PC-9 (cell line): Measurements from ENCODE around the gene TFRC. TPM values are rescaled to one million over a fixed set of nuclear protein-coding genes. Genes with fewer than 3 reads are reported as not detected.

Experiments used
- BruUV-seq: library from RNA; stranded (reverse); fragments of 400-500 nt; replicated peaks from 2 replicates; lab custom pipeline; 2021; lab: Mats Ljungman, UMichigan
- CTCF ChIA-PET: fragments of 300-600 bp; sonication (Branson Sonifier 250); formaldehyde crosslinking; loops from one replicate; lab custom pipeline; 2022; ENCODE audit warnings: antibody characterized with exemption; lab: Charles Lee
- POLR2A ChIA-PET: fragments of 300-600 bp; sonication (Branson Sonifier 250); formaldehyde crosslinking; loops from one replicate; lab custom pipeline; 2022; ENCODE audit warnings: antibody characterized with exemption; ENCODE audit not compliant: unreplicated experiment; lab: Charles Lee
- DNase-seq, 2 experiments: peaks; one replicate each; pipeline versions ENCODE4 v3.0.0 to v3.0.0-alpha.2; 2015 to 2022; ENCODE audit warnings: mixed read lengths in 1 of 2
- H2AFZ ChIP-seq: fragments of 200-600 bp; sonication (generic); 2 replicates; pipeline ENCODE4 v1.8.1; 2017; ENCODE audit warnings: antibody characterized with exemption
- H3F3A ChIP-seq: fragments of 200-600 bp; sonication (generic); 2 replicates; pipeline ENCODE4 v1.8.1; 2017; ENCODE audit warnings: antibody characterized with exemption, mild to moderate bottlenecking, low read depth; ENCODE audit not compliant: insufficient read depth
- H3K27ac ChIP-seq: fragments of 200-600 bp; sonication (generic); 2 replicates; pipeline ENCODE4 v1.6.1; 2016; ENCODE audit warnings: mixed run types
- H3K27me3 ChIP-seq: fragments of 200-600 bp; sonication (generic); 2 replicates; pipeline ENCODE4 v1.6.1; 2016; ENCODE audit warnings: low read depth, mixed run types; ENCODE audit not compliant: insufficient read depth
- H3K36me3 ChIP-seq: fragments of 200-600 bp; sonication (generic); 2 replicates; pipeline ENCODE4 v1.6.1; 2016; ENCODE audit warnings: low read depth, mixed run types
- H3K4me1 ChIP-seq: fragments of 200-600 bp; sonication (generic); replicated peaks from 2 replicates; pipeline ENCODE4 v1.6.1; 2016; ENCODE audit warnings: mixed run types; ENCODE audit not compliant: insufficient read depth
- H3K4me2 ChIP-seq: fragments of 200-600 bp; sonication (generic); 2 replicates; pipeline ENCODE4 v1.6.1; 2017; ENCODE audit warnings: mixed run types
- H3K4me3 ChIP-seq: fragments of 200-600 bp; sonication (generic); 2 replicates; pipeline ENCODE4 v1.6.1; 2016; ENCODE audit warnings: mixed run types
- H3K79me2 ChIP-seq: fragments of 200-600 bp; sonication (generic); 2 replicates; pipeline ENCODE4 v1.6.1; 2017; ENCODE audit warnings: low read depth, mixed run types
- H3K9me2 ChIP-seq: fragments of 200-600 bp; sonication (generic); 2 replicates; pipeline ENCODE4 v1.8.1; 2017; ENCODE audit warnings: mild to moderate bottlenecking; ENCODE audit not compliant: insufficient read depth
- H3K9me3 ChIP-seq: fragments of 200-600 bp; sonication (generic); 2 replicates; pipeline ENCODE4 v1.8.1; 2016; ENCODE audit warnings: low read depth; ENCODE audit not compliant: insufficient read depth
- H4K20me1 ChIP-seq: fragments of 200-600 bp; sonication (generic); 2 replicates; pipeline ENCODE4 v1.8.1; 2017; ENCODE audit not compliant: insufficient read depth
- CTCF ChIP-seq: fragments of 200-600 bp; sonication (generic); conservative IDR thresholded peaks from 2 replicates; pipeline ENCODE4 v1.6.1; 2017; ENCODE audit warnings: mixed run types, antibody characterized with exemption, mild to moderate bottlenecking, moderate library complexity
- EZH2 ChIP-seq: fragments of 200-600 bp; sonication (generic); IDR thresholded peaks from 2 replicates; pipeline ENCODE4 v1.8.0; 2017; ENCODE audit warnings: antibody characterized with exemption, low read depth
- intact Hi-C: fragments of 100-400 bp; cut with micrococcal nuclease; formaldehyde crosslinking; loops from one replicate; pipeline ENCODE4 v1.10.0; 2022; ENCODE audit not compliant: unreplicated experiment
- total RNA-seq: library from RNA; stranded (reverse); gene quantifications from 2 replicates; pipeline ENCODE4 v1.2.3, GENCODE V29; 2021

The TFRC gene
- total RNA-seq, 1 experiment from 2014 or later: 195 TPM

GRCh38 chr3:196079682-196080081 is 2.2 kb downstream of the TFRC start:
- TF ChIP-seq EZH2 (no peak), CTCF (no peak)
- peaks cover 19% of the 10 kb centered on the region for H3K36me3 ChIP-seq
- no peaks in the 10 kb centered on the region for H3K9me2 ChIP-seq
- no peak overlapping the region for H3K27ac ChIP-seq
- DNase-seq: no peak
- no TSS peak for BruUV-seq
- H4K20me1 ChIP-seq: peaks cover 61% of the 10 kb centered on the region
- H3K4me2 ChIP-seq: peak overlapping the region; percentile 94
- H3K4me1 ChIP-seq: peaks cover 28% of the 10 kb centered on the region
- intact Hi-C loops: no loop called here
- ChIA-PET POLR2A (interaction anchor here (0.7 kb wide), 1 partner anchor 136 kb away, joined by 5 read pairs; the partner anchor contains the start of gene SLC51A), CTCF (interaction anchor here (0.6 to 0.8 kb wide), 4 partner anchors 14 to 700 kb away, joined by 3 to 8 read pairs (median 6); no protein-coding TSS in a partner anchor)
- H3K4me3 ChIP-seq: peak overlapping the region; percentile 77
- no peak overlapping the region for H2AFZ ChIP-seq
- no peaks in the 10 kb centered on the region for H3K9me3 ChIP-seq
- no peaks in the 10 kb centered on the region for H3K27me3 ChIP-seq
- peaks cover 70% of the 10 kb centered on the region for H3K79me2 ChIP-seq
- H3F3A ChIP-seq: peaks cover 57% of the 10 kb centered on the region

GRCh38 chr3:196075013-196075412 is 6.9 kb downstream of the TFRC start:
- Histone ChIP-seq H3K27ac (no peak overlapping the region), H3K4me1 (peaks cover 15% of the 10 kb centered on the region), H3K27me3 (no peaks in the 10 kb centered on the region), H3K4me3 (no peak overlapping the region), H4K20me1 (peaks cover 83% of the 10 kb centered on the region), H3K9me2 (no peaks in the 10 kb centered on the region), H3F3A (peaks cover 77% of the 10 kb centered on the region), H3K36me3 (peaks cover 54% of the 10 kb centered on the region), H3K79me2 (peaks cover 90% of the 10 kb centered on the region), H2AFZ (no peak overlapping the region), H3K4me2 (no peak overlapping the region), H3K9me3 (no peaks in the 10 kb centered on the region)
- intact Hi-C loops: no loop called here
- TF ChIP-seq EZH2 (no peak), CTCF (no peak)
- BruUV-seq: no TSS peak
- CTCF ChIA-PET: interaction anchor here (0.6 kb wide), 3 partner anchors 99 to 475 kb away, joined by 3 to 5 read pairs (median 4); no protein-coding TSS in a partner anchor
- POLR2A ChIA-PET: interaction anchor here (0.6 to 0.7 kb wide), 2 partner anchors 11 to 33 kb away, joined by 4 to 17 read pairs; no protein-coding TSS in a partner anchor
- DNase-seq: no peak

GRCh38 chr3:196073255-196073753 is 8.6 kb downstream of the TFRC start:
- intact Hi-C loops: loop anchor here (1.0 to 5.0 kb wide), 3 partner anchors 46 to 445 kb away; no protein-coding TSS in a partner anchor
- Histone ChIP-seq H3K9me2 (no peaks in the 10 kb centered on the region), H3K79me2 (peaks cover 84% of the 10 kb centered on the region), H3K9me3 (no peaks in the 10 kb centered on the region), H4K20me1 (peaks cover 74% of the 10 kb centered on the region), H2AFZ (no peak overlapping the region), H3K4me1 (no peaks in the 10 kb centered on the region; the same call in 1 of the 2 replicates), H3K4me3 (no peak overlapping the region), H3K27me3 (no peaks in the 10 kb centered on the region), H3K27ac (peak overlapping the region; percentile 10; the same call in 1 of the 2 replicates), H3F3A (peaks cover 85% of the 10 kb centered on the region), H3K36me3 (peaks cover 66% of the 10 kb centered on the region), H3K4me2 (no peak overlapping the region)
- BruUV-seq: no TSS peak
- POLR2A ChIA-PET: interaction anchor here (0.6 to 0.7 kb wide), 2 partner anchors 8 to 13 kb away, joined by 3 to 11 read pairs; no protein-coding TSS in a partner anchor
- CTCF ChIA-PET: interaction anchor here (0.5 to 1.4 kb wide), 14 partner anchors 8 to 500 kb away, joined by 3 to 8 read pairs (median 4); partner anchors contain the start of gene SLC51A
- DNase-seq: peak in 1 of 2 experiments; percentile 68
- TF ChIP-seq EZH2 (no peak), CTCF (peak; percentile 96)
